Mesendoderm (in vitro differentiated cells): ENCODE measurements around the gene LRP1.

Source experiments
- DNase-seq: peaks from one replicate; pipeline ENCODE4 v3.0.0; 2013
- H2AK5ac ChIP-seq: 2 replicates; pipeline ENCODE4 v1.6.1; 2013; ENCODE audit warnings: low read length, inconsistent platforms
- H2BK120ac ChIP-seq: 2 replicates; pipeline ENCODE4 v1.6.1; 2013; ENCODE audit warnings: low read depth, mild to moderate bottlenecking, low read length, moderate library complexity, mixed read lengths
- H2BK15ac ChIP-seq: replicated peaks from 2 replicates; pipeline ENCODE4 v1.6.1; 2013; ENCODE audit warnings: low read depth, mild to moderate bottlenecking, moderate library complexity
- H2BK5ac ChIP-seq: 2 replicates; pipeline ENCODE4 v1.6.1; 2013; ENCODE audit warnings: low read length, inconsistent platforms
- H3K18ac ChIP-seq: 2 replicates; pipeline ENCODE4 v1.6.1; 2013; ENCODE audit warnings: mild to moderate bottlenecking, low read length, mixed read lengths
- H3K23ac ChIP-seq: one replicate; pipeline ENCODE4 v1.6.1; 2013; ENCODE audit warnings: low read length
- H3K27ac ChIP-seq: 2 replicates; pipeline ENCODE4 v1.5.1; 2013; ENCODE audit warnings: low read depth, mild to moderate bottlenecking, inconsistent platforms, low read length, moderate library complexity
- H3K27me3 ChIP-seq: 2 replicates; pipeline ENCODE4 v1.6.1; 2013; ENCODE audit warnings: low read length, control low read depth, mild to moderate bottlenecking, inconsistent platforms; ENCODE audit not compliant: insufficient read depth, poor library complexity
- H3K36me3 ChIP-seq: 2 replicates; pipeline ENCODE4 v1.6.1; 2013; ENCODE audit warnings: low read length, inconsistent platforms; ENCODE audit not compliant: control insufficient read depth, insufficient read depth
- H3K4ac ChIP-seq: one replicate; pipeline ENCODE4 v1.6.1; 2013; ENCODE audit warnings: low read depth, mild to moderate bottlenecking, low read length, moderate library complexity
- H3K4me1 ChIP-seq: 2 replicates; pipeline ENCODE4 v1.6.1; 2013; ENCODE audit warnings: low read depth, low read length, inconsistent platforms; ENCODE audit not compliant: control insufficient read depth
- H3K4me2 ChIP-seq: 2 replicates; pipeline ENCODE4 v1.6.1; 2013; ENCODE audit warnings: low read length
- H3K4me3 ChIP-seq: 2 replicates; pipeline ENCODE4 v1.5.1; 2013; ENCODE audit warnings: mild to moderate bottlenecking, low read length
- H3K56ac ChIP-seq: one replicate; pipeline ENCODE4 v1.6.1; 2013; ENCODE audit warnings: low read length
- H3K79me1 ChIP-seq: 2 replicates; pipeline ENCODE4 v1.6.1; 2013; ENCODE audit warnings: low read length, inconsistent platforms
- H3K79me2 ChIP-seq: 2 replicates; pipeline ENCODE4 v1.6.1; 2013; ENCODE audit warnings: mild to moderate bottlenecking, low read length; ENCODE audit not compliant: control insufficient read depth, insufficient read depth
- H3K9ac ChIP-seq: 2 replicates; pipeline ENCODE4 v1.6.1; 2013; ENCODE audit warnings: low read length, inconsistent platforms
- H4K5ac ChIP-seq: one replicate; pipeline ENCODE4 v1.6.1; 2013; ENCODE audit warnings: low read length
- H4K8ac ChIP-seq: one replicate; pipeline ENCODE4 v1.6.1; 2013; ENCODE audit warnings: low read depth, mild to moderate bottlenecking, control low read depth, low read length, moderate library complexity
- WGBS: extraction: QIAGEN DNeasy Blood & Tissue Kit; methylation state at CpG from one replicate; pipeline ENCODE4 v1.1.7; 2013; ENCODE audit warnings: low lambda C conversion rate, missing lambda C conversion rate; ENCODE audit not compliant: insufficient coverage; ENCODE audit errors: extremely low coverage; 5-methylcytosine and 5-hydroxymethylcytosine counted together

Gene LRP1

DNA sequence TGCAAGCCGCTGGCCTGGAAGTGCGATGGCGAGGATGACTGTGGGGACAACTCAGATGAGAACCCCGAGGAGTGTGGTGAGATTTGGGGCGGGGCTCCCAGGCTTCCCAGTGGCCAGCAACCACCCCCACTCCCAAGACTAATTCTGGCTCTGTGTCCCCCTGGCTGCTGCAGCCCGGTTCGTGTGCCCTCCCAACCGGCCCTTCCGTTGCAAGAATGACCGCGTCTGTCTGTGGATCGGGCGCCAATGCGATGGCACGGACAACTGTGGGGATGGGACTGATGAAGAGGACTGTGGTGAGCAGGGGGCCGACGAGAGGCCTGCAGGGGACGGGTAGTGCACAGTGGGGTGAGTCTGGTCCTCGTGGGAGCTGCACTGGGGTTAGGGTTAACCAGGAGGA is 76.2 kb downstream of the LRP1 start:
- H2BK5ac ChIP-seq: no peak overlapping the region
- no peaks in the 10 kb centered on the region for H3K79me1 ChIP-seq
- no peak overlapping the region for H4K5ac ChIP-seq
- no peak overlapping the region for H2AK5ac ChIP-seq
- no peak overlapping the region for H3K23ac ChIP-seq
- H3K27ac ChIP-seq: no peak overlapping the region
- DNase-seq: no peak
- no peak overlapping the region for H2BK120ac ChIP-seq
- no peak overlapping the region for H3K56ac ChIP-seq
- WGBS: no CpG with 5 or more reads among the region's 19 CpGs
- H3K4me3 ChIP-seq: no peak overlapping the region
- H3K4me1 ChIP-seq: no peaks in the 10 kb centered on the region
- H2BK15ac ChIP-seq: no peak overlapping the region
- H4K8ac ChIP-seq: no peak overlapping the region
- H3K18ac ChIP-seq: no peak overlapping the region
- H3K36me3 ChIP-seq: peaks cover 11% of the 10 kb centered on the region
- H3K9ac ChIP-seq: no peak overlapping the region
- no peak overlapping the region for H3K4me2 ChIP-seq
- no peak overlapping the region for H3K4ac ChIP-seq
- H3K27me3 ChIP-seq: no peaks in the 10 kb centered on the region
- H3K79me2 ChIP-seq: no peaks in the 10 kb centered on the region

DNA sequence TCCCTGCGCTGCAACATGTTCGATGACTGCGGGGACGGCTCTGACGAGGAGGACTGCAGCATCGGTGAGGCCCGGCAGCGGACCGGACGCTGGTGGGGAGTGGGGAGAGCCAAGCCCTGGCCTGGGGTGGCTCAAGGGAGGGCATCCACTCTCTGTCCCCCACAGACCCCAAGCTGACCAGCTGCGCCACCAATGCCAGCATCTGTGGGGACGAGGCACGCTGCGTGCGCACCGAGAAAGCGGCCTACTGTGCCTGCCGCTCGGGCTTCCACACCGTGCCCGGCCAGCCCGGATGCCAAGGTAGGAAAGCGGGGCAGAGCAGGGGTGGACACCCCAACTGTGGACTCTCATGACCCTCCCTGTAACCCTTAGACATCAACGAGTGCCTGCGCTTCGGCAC is 76.9 kb downstream of the LRP1 start:
- Histone ChIP-seq H3K4ac (no peak overlapping the region), H3K4me2 (no peak overlapping the region), H2AK5ac (no peak overlapping the region), H3K79me1 (no peaks in the 10 kb centered on the region), H4K8ac (no peak overlapping the region), H3K18ac (no peak overlapping the region), H2BK15ac (no peak overlapping the region), H4K5ac (no peak overlapping the region), H3K4me1 (no peaks in the 10 kb centered on the region), H3K56ac (no peak overlapping the region), H2BK5ac (no peak overlapping the region), H3K23ac (no peak overlapping the region), H3K27me3 (no peaks in the 10 kb centered on the region), H3K79me2 (no peaks in the 10 kb centered on the region), H3K4me3 (no peak overlapping the region), H2BK120ac (no peak overlapping the region), H3K9ac (no peak overlapping the region), H3K36me3 (peaks cover 11% of the 10 kb centered on the region), H3K27ac (no peak overlapping the region)
- DNase-seq: no peak
- no CpG with 5 or more reads among the region's 26 CpGs for WGBS

DNA sequence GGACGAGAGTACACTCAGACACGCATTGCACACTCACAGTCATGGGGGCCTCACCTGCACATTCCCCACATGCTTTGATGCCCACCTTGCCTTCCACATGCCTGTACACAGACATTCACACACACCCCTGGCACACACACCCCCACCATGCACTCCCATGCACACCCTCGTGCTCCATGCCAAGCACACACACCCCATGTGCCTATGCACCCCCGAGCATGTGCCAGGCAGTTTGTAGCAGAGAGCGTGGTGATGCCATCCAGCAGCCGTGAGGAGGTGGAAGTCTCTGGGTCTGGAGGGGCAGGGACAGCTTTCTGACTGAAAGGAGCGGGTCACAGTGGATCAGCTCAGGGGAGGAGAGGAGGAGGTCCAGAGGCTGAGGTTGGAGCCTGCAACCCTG is 77.6 kb downstream of the LRP1 start:
- H3K36me3 ChIP-seq: peaks cover 9% of the 10 kb centered on the region
- H3K27ac ChIP-seq: no peak overlapping the region
- no peak overlapping the region for H2BK120ac ChIP-seq
- no peak overlapping the region for H4K8ac ChIP-seq
- no peak overlapping the region for H4K5ac ChIP-seq
- no peak overlapping the region for H3K56ac ChIP-seq
- no peak for DNase-seq
- H3K79me2 ChIP-seq: no peaks in the 10 kb centered on the region
- no peak overlapping the region for H3K23ac ChIP-seq
- no peak overlapping the region for H3K9ac ChIP-seq
- H3K18ac ChIP-seq: no peak overlapping the region
- H2BK15ac ChIP-seq: no peak overlapping the region
- no CpG with 5 or more reads among the region's 7 CpGs for WGBS
- no peaks in the 10 kb centered on the region for H3K27me3 ChIP-seq
- no peak overlapping the region for H3K4me3 ChIP-seq
- no peak overlapping the region for H3K4me2 ChIP-seq
- H2BK5ac ChIP-seq: no peak overlapping the region
- no peak overlapping the region for H3K4ac ChIP-seq
- H3K4me1 ChIP-seq: no peaks in the 10 kb centered on the region
- no peaks in the 10 kb centered on the region for H3K79me1 ChIP-seq
- no peak overlapping the region for H2AK5ac ChIP-seq

DNA sequence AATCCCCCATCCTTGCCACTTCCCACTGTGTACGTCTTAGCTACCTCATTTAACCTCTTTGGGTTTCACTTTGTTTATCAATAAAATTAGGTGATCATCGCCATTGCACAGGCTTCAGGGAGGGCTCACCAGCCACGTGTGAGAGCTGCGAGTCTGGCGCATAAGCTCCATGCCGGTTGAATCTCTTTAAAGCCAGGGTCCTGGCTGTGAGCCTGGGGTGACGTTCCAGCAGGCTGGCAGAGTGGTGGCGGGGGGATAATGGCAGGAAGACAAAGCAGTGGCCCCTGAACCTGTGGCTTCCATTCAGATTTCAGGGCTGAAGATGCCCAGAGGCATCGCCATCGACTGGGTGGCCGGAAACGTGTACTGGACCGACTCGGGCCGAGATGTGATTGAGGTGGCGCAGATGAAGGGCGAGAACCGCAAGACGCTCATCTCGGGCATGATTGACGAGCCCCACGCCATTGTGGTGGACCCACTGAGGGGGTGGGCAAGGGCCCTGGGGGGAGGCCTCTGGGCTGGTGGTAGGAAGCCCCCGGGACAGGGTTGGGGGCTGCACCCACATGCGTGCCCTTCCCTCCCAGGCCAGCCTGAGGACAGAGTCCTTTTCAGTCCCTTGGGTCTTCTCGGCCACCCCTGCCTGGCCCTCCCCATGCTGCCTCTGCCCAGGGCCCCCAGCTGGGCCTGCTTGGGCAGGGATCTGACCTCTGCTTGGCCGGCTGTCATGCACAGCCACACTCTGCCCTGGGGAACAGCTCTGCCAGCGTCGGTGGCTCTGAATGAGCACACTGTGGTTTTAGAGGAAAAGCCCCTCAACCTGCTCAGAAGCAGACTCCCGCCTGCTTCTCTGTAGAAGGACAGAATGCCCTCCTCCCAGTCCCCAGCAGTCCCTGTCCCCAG is 79.7 kb downstream of the LRP1 start:
- WGBS: no CpG with 5 or more reads among the region's 29 CpGs
- DNase-seq: no peak
- H4K5ac ChIP-seq: no peak overlapping the region
- H3K23ac ChIP-seq: no peak overlapping the region
- no peak overlapping the region for H2BK15ac ChIP-seq
- peaks cover 8% of the 10 kb centered on the region for H3K36me3 ChIP-seq
- no peak overlapping the region for H3K27ac ChIP-seq
- no peak overlapping the region for H3K9ac ChIP-seq
- no peaks in the 10 kb centered on the region for H3K27me3 ChIP-seq
- no peak overlapping the region for H3K4me3 ChIP-seq
- no peak overlapping the region for H3K18ac ChIP-seq
- H3K4me1 ChIP-seq: no peaks in the 10 kb centered on the region
- H3K79me1 ChIP-seq: no peaks in the 10 kb centered on the region
- H2AK5ac ChIP-seq: no peak overlapping the region
- no peaks in the 10 kb centered on the region for H3K79me2 ChIP-seq
- H3K56ac ChIP-seq: no peak overlapping the region
- no peak overlapping the region for H3K4ac ChIP-seq
- H2BK120ac ChIP-seq: no peak overlapping the region
- no peak overlapping the region for H4K8ac ChIP-seq
- H3K4me2 ChIP-seq: no peak overlapping the region
- H2BK5ac ChIP-seq: no peak overlapping the region

DNA sequence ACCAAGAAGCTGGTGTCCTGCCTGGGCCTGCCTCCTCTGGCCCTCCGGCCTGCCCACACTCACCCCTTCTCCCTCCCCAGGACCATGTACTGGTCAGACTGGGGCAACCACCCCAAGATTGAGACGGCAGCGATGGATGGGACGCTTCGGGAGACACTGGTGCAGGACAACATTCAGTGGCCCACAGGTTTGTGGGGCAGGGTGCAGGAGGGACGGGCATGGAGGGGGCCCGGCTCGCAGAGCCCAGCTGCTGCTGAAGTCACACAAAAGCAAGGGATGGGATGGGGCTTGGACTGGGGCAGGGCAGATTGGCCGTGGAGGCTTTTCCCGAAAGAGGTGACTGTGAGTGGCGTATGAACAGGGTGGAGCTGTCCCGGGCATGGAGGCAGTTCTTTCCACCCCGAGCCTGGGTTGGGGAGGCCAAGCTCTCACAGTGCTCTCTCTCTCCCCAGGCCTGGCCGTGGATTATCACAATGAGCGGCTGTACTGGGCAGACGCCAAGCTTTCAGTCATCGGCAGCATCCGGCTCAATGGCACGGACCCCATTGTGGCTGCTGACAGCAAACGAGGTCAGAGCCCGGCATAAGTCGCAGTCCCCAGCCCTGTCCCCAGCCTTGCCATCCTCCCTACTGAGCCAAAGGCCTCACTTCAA is 80.5 kb downstream of the LRP1 start:
- no CpG with 5 or more reads among the region's 22 CpGs for WGBS

More for the DNA sequence above, 80.5 kb downstream of the LRP1 start:
- Histone ChIP-seq H3K4ac (no peak overlapping the region), H3K79me2 (no peaks in the 10 kb centered on the region), H2AK5ac (no peak overlapping the region), H3K27ac (no peak overlapping the region), H2BK15ac (no peak overlapping the region), H3K27me3 (no peaks in the 10 kb centered on the region), H3K56ac (no peak overlapping the region), H4K8ac (no peak overlapping the region), H2BK5ac (no peak overlapping the region), H2BK120ac (no peak overlapping the region), H3K4me1 (no peaks in the 10 kb centered on the region), H3K18ac (no peak overlapping the region), H3K36me3 (peaks cover 8% of the 10 kb centered on the region), H3K79me1 (no peaks in the 10 kb centered on the region), H4K5ac (no peak overlapping the region), H3K4me3 (no peak overlapping the region), H3K4me2 (no peak overlapping the region), H3K9ac (no peak overlapping the region), H3K23ac (no peak overlapping the region)
- DNase-seq: no peak
